Middle frontal gyrus (tissue), 1 donor: ENCODE results near the gene RND1.
"Not testable (repeated sequence)": the region's sequence is repeated elsewhere in the genome, so short reads cannot be mapped to it uniquely, and the experiment has no call there.

ENCODE experiments used
- DNase-seq: peaks from one replicate; pipeline ENCODE4 v3.0.0-alpha.2; 2015; ENCODE audit warnings: low spot score; ENCODE audit errors: extremely low spot score

The RND1 gene

DNA sequence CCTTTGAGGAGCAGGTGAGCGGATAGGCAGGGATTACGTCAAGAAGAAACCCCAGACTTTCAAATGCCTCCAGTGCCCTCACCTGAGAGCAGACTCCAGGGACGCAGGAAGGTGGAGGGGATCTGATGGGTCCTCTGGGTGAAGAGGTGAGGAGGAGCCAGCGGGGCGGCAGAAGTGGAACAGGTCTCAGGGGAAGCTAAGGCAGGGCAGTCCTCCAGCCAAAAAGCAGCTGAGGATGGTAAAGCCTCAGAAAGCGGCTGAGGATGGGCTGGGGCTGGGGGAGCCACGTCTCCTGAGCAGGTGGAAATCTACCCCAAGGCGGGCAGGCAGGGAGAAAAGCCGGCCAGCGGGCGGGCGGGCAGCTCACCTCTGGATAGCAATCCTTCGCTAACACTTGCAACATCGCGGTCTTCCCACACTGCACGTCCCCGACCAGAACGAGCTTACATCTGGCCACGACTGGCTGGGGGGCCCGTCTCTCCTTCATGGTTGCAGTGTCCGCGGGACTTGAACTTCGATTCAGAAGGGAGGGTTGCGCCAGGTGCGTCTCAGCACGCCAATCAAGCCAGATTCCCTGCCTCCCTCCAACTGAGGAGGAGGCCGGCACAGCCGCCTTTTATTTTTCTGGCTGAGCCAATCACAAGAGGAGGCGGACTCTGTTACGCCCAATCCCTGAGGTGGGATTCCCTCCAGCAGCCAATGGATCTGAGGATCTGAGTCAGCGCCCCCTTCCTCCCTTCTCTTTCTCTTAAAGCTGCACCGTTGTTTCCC is at the start of gene RND1:
RND1 (minus strand) TSS at position 590 of the 771 bp plus-strand sequence; CDS start at position 487, 103 bp downstream.
- DNase-seq: peak; percentile 88

DNA sequence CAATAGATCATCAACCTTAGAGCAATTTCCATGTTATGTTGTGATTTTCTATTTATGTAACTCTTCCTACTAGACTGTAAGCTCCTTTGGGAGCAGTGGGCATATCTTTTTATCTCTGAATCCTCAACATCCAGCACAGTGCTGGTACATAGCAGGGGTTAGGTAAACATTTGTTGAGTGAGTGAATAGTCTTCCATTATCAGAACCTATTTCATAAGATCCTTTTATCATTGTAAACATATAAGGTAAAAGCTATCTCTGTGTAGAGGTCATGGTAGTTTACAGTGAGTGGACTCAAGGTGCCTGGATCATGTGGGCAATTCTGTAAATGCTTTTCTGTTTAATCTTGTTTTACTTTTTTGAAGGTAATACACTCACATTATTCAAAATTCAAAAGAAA is 44.5 kb upstream of the RND1 start:
- DNase-seq: no peak

DNA sequence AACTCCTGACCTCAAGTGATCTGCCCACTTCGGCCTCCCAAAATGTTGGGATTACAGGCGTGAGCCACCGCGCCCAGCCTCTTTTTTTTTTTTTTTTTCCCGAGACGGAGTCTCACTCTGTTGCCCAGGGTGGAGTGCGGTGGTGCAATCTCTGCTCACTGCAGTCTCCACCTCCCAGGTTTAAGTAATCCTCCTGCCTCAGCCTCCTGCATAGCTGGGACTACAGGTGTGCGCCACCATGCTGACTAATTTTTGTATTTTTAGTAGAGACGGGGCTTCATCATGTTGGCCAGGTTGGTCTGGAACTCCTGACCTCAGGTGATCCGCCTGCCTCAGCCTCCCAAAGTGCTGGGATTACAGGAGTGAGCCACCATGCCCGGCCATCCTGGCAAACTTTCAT is 44.0 kb upstream of the RND1 start:
- not testable (repeated sequence) for DNase-seq

DNA sequence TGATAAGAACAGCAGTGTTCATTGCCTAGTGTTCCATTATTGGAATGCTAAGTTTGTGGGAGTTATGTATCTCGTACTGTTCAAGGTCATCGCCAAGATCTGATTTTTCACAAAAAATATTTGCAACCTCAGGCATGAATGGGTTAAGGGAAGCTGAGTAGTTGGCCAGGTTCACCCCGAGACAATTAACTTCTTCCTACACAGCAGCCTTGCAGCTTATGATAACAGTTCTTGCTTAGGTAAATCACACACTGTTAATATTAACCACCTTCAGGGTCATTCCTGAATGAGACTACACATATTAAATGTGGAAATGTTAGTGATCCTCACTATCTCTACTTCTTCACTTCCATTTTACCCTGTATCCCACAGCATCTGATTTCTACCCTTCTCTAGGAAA is 41.6 kb upstream of the RND1 start:
- DNase-seq: no peak

DNA sequence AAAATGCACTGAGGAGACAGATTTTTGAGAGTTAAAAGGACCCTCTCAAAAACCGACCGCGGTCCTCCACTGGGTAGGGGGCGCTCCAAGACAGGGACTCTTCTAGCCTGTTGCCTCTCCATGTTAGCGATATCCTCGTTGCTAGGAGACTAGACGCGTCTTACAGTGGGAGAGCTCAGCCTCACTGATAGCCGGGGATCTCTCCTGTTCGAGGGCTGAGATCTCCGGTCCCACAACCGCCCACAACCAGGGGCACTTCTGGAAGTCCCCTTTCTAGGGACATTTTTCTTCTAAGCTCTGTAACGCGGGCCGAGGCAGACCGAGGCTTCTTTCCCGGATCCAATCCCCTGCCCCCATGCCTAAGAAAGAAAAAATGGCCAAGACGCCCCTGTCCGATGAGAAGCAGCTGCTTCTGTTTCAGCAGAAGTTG is 38.3 kb upstream of the RND1 start:
- DNase-seq: peak; percentile 70

DNA sequence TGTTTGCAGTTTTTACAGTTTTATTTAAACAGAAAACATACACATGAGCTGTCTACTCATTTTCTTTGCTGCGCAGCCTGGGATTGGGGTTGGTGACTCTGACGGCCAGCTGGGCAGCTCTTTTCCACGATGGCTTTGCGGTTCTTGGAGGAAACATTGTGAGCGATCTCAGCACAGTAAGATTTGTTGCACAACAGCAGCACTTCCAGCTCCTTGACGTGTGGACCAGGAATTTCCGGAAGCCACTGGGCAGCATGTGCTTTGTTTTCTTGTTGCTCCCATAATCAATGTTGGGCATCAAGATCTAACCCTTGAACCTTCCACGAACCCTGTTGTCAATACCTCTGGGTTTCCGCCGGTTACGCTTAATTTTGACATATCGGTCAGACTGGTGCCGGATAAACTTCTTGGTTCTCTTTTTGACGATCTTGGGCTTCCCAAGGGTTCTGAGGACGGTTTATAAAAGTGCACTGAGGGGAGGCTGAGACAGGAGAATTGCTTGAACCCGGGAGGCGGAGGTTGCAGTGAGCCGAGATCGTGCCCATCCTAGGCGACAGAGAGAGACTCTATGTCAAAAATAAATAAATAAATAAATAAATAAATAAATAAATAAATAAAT is 37.8 kb upstream of the RND1 start:
- DNase-seq: no peak

DNA sequence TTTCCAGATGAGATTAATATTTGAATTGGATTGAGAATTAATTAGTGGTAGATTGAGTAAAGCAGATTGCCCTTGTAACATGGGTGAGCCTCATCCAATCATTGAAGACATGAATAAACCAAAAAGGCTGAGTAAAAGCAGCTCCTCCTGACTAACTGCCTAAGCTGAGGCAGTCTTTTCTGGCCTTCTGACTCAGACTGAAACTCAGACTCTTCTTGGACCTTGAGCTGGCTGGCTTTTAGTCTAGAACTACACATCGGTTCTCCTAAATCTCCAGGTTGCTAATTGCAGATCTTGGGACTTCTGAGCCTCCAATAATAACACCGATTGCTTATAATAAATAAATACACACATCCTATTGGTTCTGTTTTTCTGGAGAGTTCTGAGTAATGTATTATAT is 35.6 kb upstream of the RND1 start:
- no peak for DNase-seq

DNA sequence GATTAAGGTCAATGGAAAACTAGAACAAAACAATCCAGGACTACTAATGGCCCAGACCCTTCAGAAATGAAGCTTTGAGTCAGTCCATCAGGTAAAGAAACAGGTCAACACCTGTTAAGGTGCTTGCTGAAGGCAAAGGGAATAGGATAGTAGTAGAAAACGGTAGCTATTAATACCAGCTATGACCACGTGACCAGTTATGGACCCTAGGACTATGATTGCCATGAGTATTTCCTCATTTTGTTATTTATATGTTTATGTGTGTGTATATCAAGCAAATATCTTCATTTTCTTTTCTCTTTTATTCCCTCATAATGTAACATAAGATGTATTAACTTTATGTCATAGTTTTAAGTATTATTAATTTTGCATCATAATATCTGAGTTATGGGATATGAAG is 34.0 kb upstream of the RND1 start:
- DNase-seq: no peak

DNA sequence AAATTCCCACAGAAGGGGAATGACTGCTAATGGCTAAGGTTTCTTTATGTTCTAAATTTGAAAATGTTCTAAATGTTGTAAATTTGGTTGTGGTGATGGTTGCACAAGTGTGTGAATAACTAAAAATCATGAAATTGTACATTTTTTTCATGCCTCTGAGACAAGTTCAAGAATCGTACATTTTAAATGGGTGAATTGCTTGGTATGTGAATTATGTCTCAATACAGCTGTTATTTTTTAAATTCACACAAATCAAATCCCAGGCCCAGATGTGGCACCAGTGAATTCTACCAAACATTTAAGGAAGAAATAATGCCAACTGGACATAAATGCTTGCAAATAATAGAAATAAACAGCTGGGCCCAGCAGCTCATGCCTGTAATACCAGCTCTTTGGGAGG is 28.6 kb upstream of the RND1 start:
- no peak for DNase-seq

DNA sequence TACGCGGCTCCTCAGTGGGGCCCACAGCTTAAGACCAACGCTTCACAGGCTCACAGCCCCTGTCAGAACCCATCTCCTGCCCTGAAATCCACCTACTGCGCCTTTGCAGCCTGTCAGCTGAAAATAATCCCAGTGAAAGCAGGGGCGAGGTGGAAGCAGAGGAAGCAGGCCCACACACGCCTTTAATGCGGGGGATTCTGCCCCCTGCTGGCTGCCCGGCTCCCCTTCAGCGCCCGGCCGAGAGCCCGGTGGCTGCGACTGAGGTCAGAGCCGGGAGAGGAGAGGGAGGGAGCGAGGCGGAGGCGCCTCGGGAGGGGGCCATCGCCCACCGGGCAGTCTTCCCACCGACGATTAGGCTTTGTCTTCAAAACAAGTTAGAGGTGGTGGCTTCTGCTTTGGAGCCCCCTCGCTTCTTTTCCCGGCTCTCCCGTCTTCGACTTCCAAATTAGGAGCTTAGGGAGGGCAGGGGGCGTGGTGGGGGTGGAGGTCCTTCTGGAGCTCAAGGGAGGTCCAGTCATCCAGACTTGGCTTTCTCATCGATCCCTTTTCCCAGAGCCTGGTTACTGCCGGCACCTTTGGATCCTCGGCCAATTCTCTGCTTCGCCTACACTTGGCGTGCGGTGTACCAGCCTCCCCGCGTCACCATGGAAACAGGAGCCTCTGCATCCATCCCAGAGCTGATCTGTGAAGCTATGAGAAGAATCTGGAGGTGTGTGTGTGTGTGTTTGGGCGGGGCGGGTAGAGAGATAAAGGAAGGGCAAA is 25.2 kb upstream of the RND1 start:
- peak; percentile 77 for DNase-seq

DNA sequence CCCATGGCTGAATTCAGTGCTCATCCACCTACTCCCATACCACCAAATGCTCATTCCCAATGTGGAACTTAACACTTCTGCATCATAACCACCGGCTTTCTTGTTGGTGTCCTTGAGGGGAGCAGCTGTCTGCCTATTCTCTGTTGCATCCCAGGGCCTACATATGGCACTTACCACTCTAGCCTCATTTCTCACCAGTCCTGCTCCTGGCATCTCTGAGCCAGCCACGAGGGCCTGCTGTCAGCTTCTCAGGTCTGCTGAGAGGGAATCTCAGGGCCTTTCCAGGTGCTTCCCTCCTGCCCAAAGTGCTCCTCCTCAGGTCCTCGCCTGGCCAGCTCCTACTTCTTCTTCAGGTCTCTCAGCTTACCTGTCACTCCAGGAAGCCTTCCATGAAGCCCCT is 24.0 kb upstream of the RND1 start:
- no peak for DNase-seq

DNA sequence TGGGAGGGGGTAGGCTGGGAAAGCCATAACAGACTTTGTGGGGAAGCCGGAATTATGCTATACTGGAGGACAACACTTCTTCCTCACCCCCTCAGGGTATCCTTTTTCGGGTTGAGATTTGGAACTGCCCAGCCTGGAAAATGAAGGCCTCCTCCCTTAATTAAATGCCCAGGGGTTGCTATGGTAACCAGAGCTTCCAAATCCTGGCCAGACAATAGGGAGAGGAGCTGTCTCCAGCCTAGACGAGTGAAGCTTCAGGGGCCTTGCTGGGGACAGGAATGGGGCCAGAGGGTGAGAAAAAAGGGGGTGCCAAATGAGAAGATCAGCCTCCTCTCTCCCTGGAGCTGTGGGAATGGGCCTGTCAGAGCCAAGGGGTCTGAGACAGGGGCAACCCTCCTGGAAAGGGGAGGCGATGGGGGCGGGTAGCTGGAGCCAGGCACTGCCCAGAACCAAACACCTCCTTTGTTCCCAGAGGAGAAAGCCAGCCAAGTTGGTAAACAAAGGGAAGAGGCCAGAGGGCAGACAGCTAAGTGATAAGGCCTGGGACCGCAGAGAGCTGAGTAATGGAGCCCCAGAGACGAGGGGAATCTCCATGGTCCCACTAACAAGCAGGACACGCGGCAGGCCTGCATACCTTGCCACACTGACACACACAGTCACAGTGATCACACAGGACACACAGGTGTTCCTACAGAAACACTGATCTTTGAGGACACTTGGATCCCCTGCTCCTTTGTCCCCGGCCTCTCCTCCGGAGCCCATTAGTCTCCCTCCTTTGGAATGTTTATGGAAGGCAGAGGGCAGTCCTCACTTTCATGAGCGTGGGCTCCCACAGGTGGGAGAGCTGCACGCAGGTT is 17.9 kb upstream of the RND1 start:
- DNase-seq: peak; percentile 24

DNA sequence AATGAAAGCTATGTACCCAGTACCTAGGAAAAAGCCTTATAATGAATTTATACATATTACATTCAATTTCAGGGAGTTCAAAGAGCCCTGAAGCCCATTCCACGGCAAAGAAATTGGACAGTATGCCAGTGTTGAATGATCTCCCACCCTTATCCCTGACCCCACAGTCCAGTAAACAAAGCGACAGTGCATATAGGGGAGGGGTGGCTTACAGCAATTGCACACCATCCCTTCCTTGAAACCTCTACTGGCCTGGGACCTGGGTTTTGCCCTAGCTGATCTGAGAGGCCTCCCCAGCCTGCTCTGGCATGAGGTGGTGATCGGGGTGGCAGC is 17.3 kb upstream of the RND1 start:
- DNase-seq: no peak

DNA sequence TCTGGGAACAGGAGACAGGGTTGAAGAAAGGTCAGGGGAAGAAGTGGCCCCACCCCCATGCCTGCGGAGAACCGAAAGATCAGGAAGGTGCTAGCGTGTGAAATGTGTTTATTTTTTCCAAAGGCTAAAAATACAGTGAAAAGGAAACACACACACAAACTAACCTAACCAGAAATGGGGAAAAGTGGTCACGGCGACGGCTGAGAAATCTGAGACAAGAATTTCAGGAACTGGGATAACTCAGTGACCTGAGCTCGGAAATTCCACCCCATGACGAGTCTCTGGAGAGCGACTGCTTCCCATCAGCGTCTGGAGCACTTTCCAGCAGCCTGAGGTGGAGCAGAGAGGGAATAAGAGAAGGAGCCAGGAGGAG is 16.6 kb upstream of the RND1 start:
- no peak for DNase-seq

DNA sequence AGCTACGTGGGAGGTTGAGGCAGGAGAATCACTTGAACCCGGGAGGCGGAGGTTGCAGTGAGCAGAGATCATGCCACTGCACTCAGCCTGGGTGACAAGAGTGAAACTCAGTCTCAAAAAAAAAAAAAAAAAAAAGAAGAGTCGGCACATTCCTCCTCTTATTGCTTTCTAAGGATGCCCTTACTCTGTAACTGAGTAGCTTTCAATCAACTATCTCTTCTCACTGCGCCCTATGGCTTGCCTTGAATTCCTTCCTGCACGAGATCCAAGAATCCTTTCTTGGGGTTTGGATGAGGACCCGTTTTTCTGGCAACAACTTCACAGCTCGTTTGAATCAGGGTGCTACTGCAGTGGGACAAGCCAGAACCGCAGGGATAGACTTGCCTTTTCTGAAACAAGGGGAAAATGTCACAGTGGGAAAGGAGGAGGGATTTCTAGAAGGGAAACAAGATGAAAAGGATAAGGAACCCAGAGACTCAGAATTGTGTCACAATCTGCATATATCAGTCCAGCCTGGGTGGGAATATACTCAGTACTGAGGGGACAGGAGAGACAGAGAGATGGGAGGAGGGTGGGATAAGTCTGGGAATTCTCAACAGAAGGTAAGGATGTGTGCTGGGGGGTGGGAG is 16.1 kb upstream of the RND1 start:
- no peak for DNase-seq

DNA sequence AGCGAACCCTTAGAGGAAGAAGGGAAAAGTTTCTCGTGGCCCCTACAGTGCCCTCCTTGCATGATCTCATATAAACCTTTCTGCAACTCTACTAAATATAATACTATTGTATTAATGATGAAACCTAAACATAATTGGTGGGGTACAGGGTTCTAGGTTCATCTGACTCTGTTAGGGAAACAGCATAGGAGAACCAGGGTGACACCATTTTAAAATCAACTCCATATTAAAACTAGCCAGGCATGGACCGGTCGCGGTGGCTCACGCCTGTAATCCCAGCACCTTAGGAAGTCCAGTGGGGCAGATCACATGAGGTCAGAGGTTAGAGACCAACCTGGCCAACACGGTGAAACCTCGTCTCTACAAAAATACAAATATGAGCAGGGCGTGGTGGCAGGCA is 15.0 kb upstream of the RND1 start:
- DNase-seq: no peak

DNA sequence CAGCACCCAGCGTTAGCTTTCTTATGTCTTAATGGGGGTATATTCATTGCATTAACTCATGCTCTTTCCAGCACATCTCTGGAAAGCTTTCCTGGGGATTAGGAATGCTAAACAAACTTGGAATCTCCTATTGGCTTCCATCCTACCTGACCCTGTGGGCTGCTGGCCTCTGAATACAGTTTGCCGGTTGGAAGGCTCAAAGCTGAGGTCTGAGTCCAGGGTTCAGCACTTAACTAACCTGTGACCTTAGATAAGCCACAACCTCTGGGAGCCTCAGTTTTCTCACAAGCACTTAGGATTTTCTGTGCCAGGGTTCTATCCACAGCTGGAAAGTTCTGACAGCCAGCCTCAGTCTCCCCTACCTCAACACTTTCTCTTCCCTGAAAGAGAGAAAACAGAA is 12.9 kb upstream of the RND1 start:
- DNase-seq: no peak

DNA sequence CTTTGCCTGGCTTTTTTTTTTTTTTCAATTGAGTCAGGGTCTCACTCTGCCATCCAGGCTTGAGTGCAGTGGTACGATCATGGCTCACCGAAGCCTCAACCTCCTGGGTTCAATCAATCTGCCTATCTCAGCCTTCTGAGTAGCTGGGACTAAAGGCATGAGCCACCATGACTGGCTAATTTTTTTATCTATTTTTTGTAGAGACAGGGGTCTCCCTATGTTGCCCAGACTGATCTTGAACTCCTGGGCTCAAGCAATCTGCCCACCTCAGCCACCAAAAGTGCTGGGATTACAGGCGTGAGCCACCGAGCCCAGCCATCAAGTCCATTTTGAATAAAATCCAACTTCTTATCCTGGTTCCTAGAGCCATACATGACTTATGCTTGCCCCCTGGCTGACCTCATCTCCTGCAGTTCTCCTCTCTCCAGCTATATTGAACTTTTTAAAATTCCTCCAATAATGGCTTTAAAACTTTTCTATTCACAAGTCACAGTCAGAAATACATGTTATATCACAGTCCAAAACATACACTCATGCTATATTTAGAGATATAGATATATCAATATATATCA is 10.4 kb upstream of the RND1 start:
- DNase-seq: no peak

DNA sequence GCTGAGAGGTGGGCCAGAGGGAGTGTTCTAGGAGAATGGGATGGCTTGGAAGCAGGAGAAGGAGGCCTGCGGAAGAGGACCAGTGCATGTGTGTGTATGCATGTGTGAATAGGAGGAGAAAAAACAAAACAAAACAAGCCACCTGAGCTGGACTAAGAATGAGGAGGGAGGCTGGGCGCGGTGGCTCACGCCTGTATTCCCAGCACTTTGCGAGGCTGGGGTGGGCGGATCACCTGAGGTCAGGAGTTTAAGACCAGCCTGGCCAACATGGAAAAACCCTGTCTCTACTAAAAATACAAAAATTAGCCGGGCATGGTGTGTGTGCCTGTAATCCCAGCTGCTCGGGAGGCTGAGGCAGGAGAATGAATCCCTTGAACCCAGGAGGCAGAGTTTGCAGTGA is 7.9 kb upstream of the RND1 start:
- DNase-seq: not testable (repeated sequence)

DNA sequence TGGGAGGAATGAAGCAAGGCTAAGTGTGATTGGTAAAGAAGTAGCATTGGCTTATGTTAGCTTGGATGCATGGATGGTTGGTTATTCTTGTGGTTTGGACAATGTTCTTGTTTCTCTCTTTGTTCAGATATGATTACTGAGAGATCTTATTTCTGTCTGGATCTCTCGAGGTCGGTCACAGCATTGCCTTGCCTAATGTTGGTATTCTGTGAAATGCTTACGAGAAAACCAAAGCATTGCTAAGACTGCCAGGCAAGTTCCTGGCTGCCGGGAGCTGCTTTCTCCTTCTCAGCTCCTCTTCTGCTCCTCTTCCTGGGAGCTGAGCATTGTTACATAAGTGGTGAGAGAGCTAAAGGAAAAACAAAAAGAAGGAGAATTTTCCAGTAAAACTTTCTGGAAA is 7.4 kb upstream of the RND1 start:
- DNase-seq: no peak

DNA sequence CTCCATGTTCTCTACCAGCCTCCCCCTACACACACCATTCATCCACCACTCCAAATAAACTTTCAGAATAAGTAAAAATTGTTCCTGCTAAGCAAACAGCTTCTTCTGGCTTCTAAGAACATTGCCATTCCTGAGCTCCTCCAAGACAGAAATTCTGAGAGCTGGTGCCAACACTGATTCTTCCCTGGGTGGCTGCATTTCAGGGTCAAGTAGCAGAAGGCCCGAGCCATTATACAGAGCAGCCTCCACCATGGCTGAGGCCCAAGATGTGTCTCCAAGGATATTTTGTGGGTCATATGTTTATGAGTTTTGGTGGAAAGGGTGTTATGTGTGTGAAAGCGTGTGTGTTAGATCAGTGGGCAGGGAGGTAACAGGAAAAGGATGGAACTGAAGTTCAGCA is 3.5 kb upstream of the RND1 start:
- DNase-seq: no peak
